HCT116 (cell line): Measurements from ENCODE around the gene SAMD15. TPM values are rescaled to one million over a fixed set of nuclear protein-coding genes. Genes with fewer than 3 reads are reported as not detected.

Experiments used
- ATAC-seq: fragments of 200-7000 bp; cut with Tn5 transposase; 2 replicates; pipeline ENCODE4 v1.9.1; 2020; ENCODE audit warnings: mild to moderate bottlenecking, moderate library complexity
- BruUV-seq: library from RNA; stranded (reverse); fragments of 400-500 nt; replicated peaks from 2 replicates; lab custom pipeline; 2021; lab: Mats Ljungman, UMichigan
- CTCF ChIA-PET: fragments of 300-600 bp; sonication (Branson Sonifier 250); formaldehyde crosslinking; loops from one replicate; lab custom pipeline; 2021; ENCODE audit warnings: antibody characterized with exemption; lab: Charles Lee
- POLR2A ChIA-PET: fragments of 300-600, 350-600 bp; sonication (Branson Sonifier 250); formaldehyde crosslinking; loops from one replicate; lab custom pipeline; 2021; ENCODE audit warnings: antibody characterized with exemption; lab: Charles Lee
- RAD21 ChIA-PET, 2 experiments: fragments of 300-600 bp; sonication (Branson Sonifier 250); formaldehyde crosslinking; loops; one replicate each; lab custom pipeline; 2023; ENCODE audit warnings: low total read pairs in 2 of 2; ENCODE audit not compliant: uncharacterized antibody in 2 of 2, unreplicated experiment in 2 of 2, low non-redundant PET in 1 of 2; lab: Charles Lee
- DNase-seq: peaks from one replicate; pipeline ENCODE4 v3.0.0-alpha.2; 2010; ENCODE audit warnings: low read depth, low spot score
- H2AFZ ChIP-seq: fragments of 200-600 bp; shearing (Covaris generic), sonication (generic); 2 replicates; pipeline ENCODE4 v1.6.1; 2017; ENCODE audit warnings: low read depth, mixed run types, mixed read lengths, antibody characterized with exemption, low read length; ENCODE audit not compliant: poor library complexity, severe bottlenecking
- H3K27ac ChIP-seq: 2 replicates; pipeline ENCODE4 v1.5.1; 2012; ENCODE audit warnings: low read depth, low read length
- H3K27me3 ChIP-seq: fragments of 200-600 bp; sonication (generic); 2 replicates; pipeline ENCODE4 v1.6.1; 2016; ENCODE audit warnings: mixed run types, low read length, mixed read lengths; ENCODE audit not compliant: insufficient read depth
- H3K36me3 ChIP-seq, 2 experiments: fragments of 200-500 bp in 1 of 2; fragments of 200-600 bp in 1 of 2; sonication (Bioruptor generic) in 1 of 2; sonication (generic) in 1 of 2; 2 replicates each; pipeline versions ENCODE4 v1.5.1 to v1.6.1; 2014 to 2016; ENCODE audit warnings: low read length in 2 of 2, inconsistent platforms in 1 of 2, mixed read lengths in 1 of 2, mixed run types in 1 of 2; ENCODE audit not compliant: insufficient read depth in 2 of 2, control insufficient read depth in 1 of 2
- H3K4me1 ChIP-seq, 2 experiments: fragments of 200-600 bp in 1 of 2; sonication (generic) in 1 of 2; 2 replicates each; pipeline versions ENCODE4 v1.5.1 to v1.6.1; 2012 to 2017; ENCODE audit warnings: low read length in 2 of 2, inconsistent platforms in 1 of 2, mild to moderate bottlenecking in 1 of 2, mixed read lengths in 1 of 2, mixed run types in 1 of 2, moderate library complexity in 1 of 2; ENCODE audit not compliant: insufficient read depth in 2 of 2, control insufficient read depth in 1 of 2
- H3K4me2 ChIP-seq: fragments of 200-600 bp; sonication (generic); 2 replicates; pipeline ENCODE4 v1.6.1; 2017; ENCODE audit warnings: mixed run types, low read length, mixed read lengths
- H3K4me3 ChIP-seq, 2 experiments: fragments of 200-600 bp in 1 of 2; sonication (generic) in 1 of 2; replicated peaks in 1 of 2; 2 replicates each; pipeline ENCODE4 v1.5.1; 2011 to 2016; ENCODE audit warnings: low read length in 2 of 2, control low read depth in 1 of 2, low read depth in 1 of 2, mild to moderate bottlenecking in 1 of 2, mixed read lengths in 1 of 2, mixed run types in 1 of 2
- H3K79me2 ChIP-seq: fragments of 200-600 bp; sonication (generic); 2 replicates; pipeline ENCODE4 v1.6.1; 2017; ENCODE audit warnings: mild to moderate bottlenecking, mixed run types, low read length, moderate library complexity, mixed read lengths; ENCODE audit not compliant: insufficient read depth
- H3K9ac ChIP-seq: fragments of 200-600 bp; sonication (generic); 2 replicates; pipeline ENCODE4 v1.6.1; 2016; ENCODE audit warnings: low read length, mixed read lengths
- H3K9me2 ChIP-seq: fragments of 200-600 bp; sonication (generic), shearing (Covaris generic); 2 replicates; pipeline ENCODE4 v1.6.1; 2017; ENCODE audit warnings: mixed run types, mild to moderate bottlenecking, moderate library complexity; ENCODE audit not compliant: insufficient read depth
- H3K9me3 ChIP-seq, 2 experiments: fragments of 200-500 bp in 1 of 2; fragments of 200-600 bp in 1 of 2; sonication (Bioruptor generic) in 1 of 2; sonication (generic) in 1 of 2; 2 replicates each; pipeline ENCODE4 v1.6.1; 2014 to 2017; ENCODE audit warnings: low read length in 2 of 2, mixed read lengths in 2 of 2, inconsistent platforms in 1 of 2, low read depth in 1 of 2, mild to moderate bottlenecking in 1 of 2, mixed run types in 1 of 2, moderate library complexity in 1 of 2; ENCODE audit not compliant: control insufficient read depth in 1 of 2, insufficient read depth in 1 of 2
- H4K20me1 ChIP-seq: fragments of 200-600 bp; sonication (generic), shearing (Covaris generic); 2 replicates; pipeline ENCODE4 v1.6.1; 2017; ENCODE audit warnings: mixed run types, mild to moderate bottlenecking, moderate library complexity; ENCODE audit not compliant: insufficient read depth
- CBX3 ChIP-seq: IDR thresholded peaks from 2 replicates; pipeline ENCODE4 v1.6.1; 2012; ENCODE audit warnings: low read depth
- CEBPB ChIP-seq: IDR thresholded peaks from 2 replicates; pipeline ENCODE4 v1.6.1; 2012; ENCODE audit warnings: low read depth
- CTCF ChIP-seq, 3 experiments: fragments of 200-600 bp in 1 of 3; sonication (generic) in 1 of 3; IDR thresholded peaks in 2 of 3; conservative IDR thresholded peaks in 1 of 3; 2 replicates each; pipeline ENCODE4 v1.5.1; 2012 to 2017; ENCODE audit warnings: low read depth in 2 of 3, low read length in 2 of 3, antibody characterized with exemption in 1 of 3, borderline replicate concordance in 1 of 3, control low read depth in 1 of 3, mild to moderate bottlenecking in 1 of 3, mixed read lengths in 1 of 3, mixed run types in 1 of 3, moderate library complexity in 1 of 3; ENCODE audit not compliant: insufficient read depth in 1 of 3
- EGR1 ChIP-seq: IDR thresholded peaks from 2 replicates; pipeline ENCODE4 v1.6.1; 2012; ENCODE audit warnings: low read depth
- ELF1 ChIP-seq: IDR thresholded peaks from 2 replicates; pipeline ENCODE4 v1.6.1; 2012; ENCODE audit warnings: low read depth, borderline replicate concordance
- EZH2 ChIP-seq: fragments of 200-600 bp; sonication (generic); IDR thresholded peaks from 2 replicates; pipeline ENCODE4 v1.6.1; 2017; ENCODE audit warnings: antibody characterized with exemption, mixed run types
- EZH2phosphoT487 ChIP-seq: fragments of 200-600 bp; IDR thresholded peaks from 2 replicates; pipeline ENCODE4 v1.6.1; 2018; ENCODE audit warnings: antibody characterized with exemption, borderline replicate concordance
- RAD21 ChIP-seq: IDR thresholded peaks from 2 replicates; pipeline ENCODE4 v1.6.1; 2012; ENCODE audit warnings: low read depth, mild to moderate bottlenecking
- SIN3A ChIP-seq: IDR thresholded peaks from 2 replicates; pipeline ENCODE4 v1.6.1; 2012; ENCODE audit warnings: low read depth
- SP1 ChIP-seq: IDR thresholded peaks from 2 replicates; pipeline ENCODE4 v1.6.1; 2012; ENCODE audit warnings: low read depth
- SRF ChIP-seq: IDR thresholded peaks from 2 replicates; pipeline ENCODE4 v1.6.1; 2012; ENCODE audit warnings: low read depth
- ZFX ChIP-seq: fragments of 450-650 bp; IDR thresholded peaks from 2 replicates; pipeline ENCODE4 v1.6.1; 2017
- intact Hi-C: fragments of 100-400 bp; cut with micrococcal nuclease; formaldehyde crosslinking; loops from 2 replicates; pipeline ENCODE4 v1.10.0; 2022
- total RNA-seq: library from RNA; stranded (reverse); gene quantifications from one replicate; pipeline ENCODE4 v1.2.1, GENCODE V29; 2021; ENCODE audit not compliant: unreplicated experiment

The SAMD15 gene
- total RNA-seq, 1 experiment from 2014 or later, result 1.9 TPM

DNA sequence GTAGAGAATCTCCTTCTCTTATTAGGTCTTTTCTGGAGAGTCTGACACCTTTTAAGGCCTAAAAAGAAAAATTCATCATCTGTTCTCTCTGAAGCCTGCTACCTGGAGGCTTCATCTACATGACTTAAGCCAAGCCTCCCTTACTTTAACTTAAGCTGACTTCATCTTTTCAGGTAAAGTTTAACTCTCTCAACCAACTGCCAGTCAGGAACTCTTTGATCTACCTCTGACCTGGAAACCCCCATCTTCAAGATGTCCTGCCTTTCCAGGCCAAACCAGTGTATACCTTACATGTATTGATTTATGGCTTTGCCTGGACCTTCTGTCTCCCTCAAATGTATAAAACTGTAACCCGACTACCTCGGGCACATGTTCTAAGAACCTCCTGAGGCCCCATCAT lies 38.9 kb upstream of the SAMD15 start:
- no peak overlapping the region for H3K9ac ChIP-seq
- DNase-seq, result no peak
- H3K79me2 ChIP-seq, result no peaks in the 10 kb centered on the region
- POLR2A ChIA-PET, result no interaction called here
- intact Hi-C loops, result no loop called here
- H3K4me1 ChIP-seq, result no peaks in the 10 kb centered on the region
- CTCF ChIA-PET, result no interaction called here
- peaks cover 0 to 10% of the 10 kb centered on the region in 2 experiments; a peak in 1 of 4 replicates for H3K36me3 ChIP-seq
- TF ChIP-seq EZH2 (no peak), SP1 (no peak), CBX3 (no peak), EZH2phosphoT487 (no peak), ZFX (no peak), ELF1 (no peak), SIN3A (no peak), EGR1 (no peak), CTCF (IDR thresholded peaks at IDR 0.05 in 2 of 3, conservative IDR thresholded peaks at IDR 0.05 in 1 of 3; ENCODE audit: borderline replicate concordance in 1 of 3, insufficient read depth in 1 of 3, low read depth in 2 of 3, low read length in 2 of 3) (no peak)
- no peak overlapping the region for H2AFZ ChIP-seq
- no peaks in the 10 kb centered on the region for H4K20me1 ChIP-seq
- no peaks in the 10 kb centered on the region for H3K9me3 ChIP-seq
- H3K4me3 ChIP-seq, result no peak overlapping the region
- no peak overlapping the region for H3K27ac ChIP-seq
- H3K4me2 ChIP-seq, result no peak overlapping the region
- no peak for ATAC-seq
- no peaks in the 10 kb centered on the region for H3K27me3 ChIP-seq
- BruUV-seq, result no TSS peak
- RAD21 ChIA-PET, result no interaction called here
- no peaks in the 10 kb centered on the region for H3K9me2 ChIP-seq

GRCh38 chr14:77339407-77339806 lies 37.8 kb upstream of the SAMD15 start:
- CTCF ChIA-PET, result no interaction called here
- RAD21 ChIA-PET, result no interaction called here
- BruUV-seq, result no TSS peak
- ATAC-seq (no peak), DNase-seq (no peak)
- intact Hi-C loops, result no loop called here
- H3K4me1 ChIP-seq, result no peaks in the 10 kb centered on the region
- no peak overlapping the region for H2AFZ ChIP-seq
- no peaks in the 10 kb centered on the region for H3K9me3 ChIP-seq
- no peaks in the 10 kb centered on the region for H3K79me2 ChIP-seq
- no peaks in the 10 kb centered on the region for H3K27me3 ChIP-seq
- H3K4me3 ChIP-seq, result no peak overlapping the region
- peaks cover 0 to 10% of the 10 kb centered on the region in 2 experiments; a peak in 1 of 4 replicates for H3K36me3 ChIP-seq
- H3K4me2 ChIP-seq, result no peak overlapping the region
- no peak overlapping the region for H3K9ac ChIP-seq
- no peaks in the 10 kb centered on the region for H4K20me1 ChIP-seq
- TF ChIP-seq RAD21, result no peak
- no peak for TF ChIP-seq SRF
- no peak for TF ChIP-seq CEBPB
- no peak for TF ChIP-seq ZFX
- no peaks in the 10 kb centered on the region for H3K9me2 ChIP-seq
- POLR2A ChIA-PET, result no interaction called here
- H3K27ac ChIP-seq, result no peak overlapping the region
